SU-DHL-6 (cell line): ENCODE results near the gene SUPT4H1.

ENCODE experiments used
- H2AFZ ChIP-seq: fragments of 200-600 bp; sonication (generic); 2 replicates; pipeline ENCODE4 v1.6.1; 2014; ENCODE audit warnings: low read depth, mild to moderate bottlenecking, moderate library complexity, mixed read lengths, antibody characterized with exemption, low read length; ENCODE audit not compliant: severe bottlenecking
- H3F3A ChIP-seq: fragments of 200-600 bp; shearing (Covaris generic); 2 replicates; pipeline ENCODE4 v1.6.0; 2016; ENCODE audit warnings: antibody characterized with exemption, mild to moderate bottlenecking; ENCODE audit not compliant: insufficient read depth
- H3K27ac ChIP-seq: fragments of 200-600 bp; sonication (generic); 2 replicates; pipeline ENCODE4 v1.5.1; 2016; ENCODE audit warnings: low read depth, mild to moderate bottlenecking, low read length, moderate library complexity, mixed read lengths
- H3K27me3 ChIP-seq: fragments of 200-600 bp; sonication (generic), shearing (Covaris generic); 2 replicates; pipeline ENCODE4 v1.6.0; 2014; ENCODE audit warnings: mild to moderate bottlenecking, low read length
- H3K36me3 ChIP-seq: fragments of 200-600 bp; sonication (generic); 2 replicates; pipeline ENCODE4 v1.6.1; 2014; ENCODE audit warnings: mild to moderate bottlenecking, low read length, mixed read lengths
- H3K4me2 ChIP-seq: fragments of 300-600, 200-600 bp; shearing (Covaris generic), sonication (generic); 2 replicates; pipeline ENCODE4 v1.6.0; 2014; ENCODE audit warnings: low read length, low read depth, mild to moderate bottlenecking; ENCODE audit not compliant: poor library complexity, severe bottlenecking
- H3K4me3 ChIP-seq: fragments of 200-600 bp; sonication (generic); 2 replicates; pipeline ENCODE4 v1.5.1; 2014; ENCODE audit warnings: antibody characterized with exemption, low read length, mild to moderate bottlenecking, mixed read lengths; ENCODE audit not compliant: insufficient read depth, poor library complexity, severe bottlenecking
- H3K79me2 ChIP-seq: fragments of 200-600 bp; sonication (generic); 2 replicates; pipeline ENCODE4 v1.6.1; 2014; ENCODE audit warnings: mild to moderate bottlenecking, low read length, moderate library complexity; ENCODE audit not compliant: insufficient read depth
- H3K9ac ChIP-seq: fragments of 200-600 bp; sonication (generic); 2 replicates; pipeline ENCODE4 v1.7.0; 2014; ENCODE audit warnings: mild to moderate bottlenecking, low read length
- H3K9me2 ChIP-seq: fragments of 200-600 bp; sonication (generic); replicated peaks from 2 replicates; pipeline ENCODE4 v1.6.1; 2014; ENCODE audit warnings: low read length; ENCODE audit not compliant: insufficient read depth
- H3K9me3 ChIP-seq: fragments of 200-600 bp; sonication (generic); 2 replicates; pipeline ENCODE4 v1.6.1; 2014; ENCODE audit warnings: low read length, mixed read lengths; ENCODE audit not compliant: insufficient read depth
- H4K20me1 ChIP-seq: fragments of 200-600 bp; sonication (generic); 2 replicates; pipeline ENCODE4 v1.6.1; 2014; ENCODE audit warnings: low read depth, mild to moderate bottlenecking, antibody characterized with exemption, low read length, moderate library complexity, mixed read lengths
- CTCF ChIP-seq: fragments of 200-600 bp; sonication (generic); IDR thresholded peaks from one replicate; pipeline ENCODE4 v1.5.1; 2017; ENCODE audit warnings: antibody characterized with exemption, mild to moderate bottlenecking, low read length, moderate library complexity; ENCODE audit not compliant: insufficient read depth, poor library complexity, severe bottlenecking
- EZH2phosphoT487 ChIP-seq: fragments of 200-600 bp; sonication (generic), shearing (Covaris generic); conservative IDR thresholded peaks from 2 replicates; pipeline ENCODE4 v1.6.1; 2018; ENCODE audit warnings: mild to moderate bottlenecking, antibody characterized with exemption, low read length, moderate library complexity, mixed read lengths

SUPT4H1 gene

GRCh38 chr17:58302171-58302918 is 49.7 kb downstream of the SUPT4H1 start:
- Histone ChIP-seq H4K20me1 (no peaks in the 10 kb centered on the region), H3K36me3 (no peaks in the 10 kb centered on the region), H3K4me3 (no peak overlapping the region), H3K9ac (no peak overlapping the region), H3K79me2 (no peaks in the 10 kb centered on the region), H3K27me3 (no peaks in the 10 kb centered on the region; the same call in 1 of the 2 replicates), H3K9me3 (no peaks in the 10 kb centered on the region), H3F3A (no peaks in the 10 kb centered on the region), H3K4me2 (no peak overlapping the region), H3K27ac (no peak overlapping the region), H3K9me2 (no peaks in the 10 kb centered on the region), H2AFZ (no peak overlapping the region)
- TF ChIP-seq CTCF (no peak), EZH2phosphoT487 (no peak)

GRCh38 chr17:58301504-58302150 is 50.4 kb downstream of the SUPT4H1 start:
- Histone ChIP-seq H3K27me3 (no peaks in the 10 kb centered on the region; the same call in 1 of the 2 replicates), H3K27ac (no peak overlapping the region), H4K20me1 (no peaks in the 10 kb centered on the region), H2AFZ (no peak overlapping the region), H3F3A (no peaks in the 10 kb centered on the region), H3K36me3 (no peaks in the 10 kb centered on the region), H3K9me2 (no peaks in the 10 kb centered on the region), H3K4me2 (no peak overlapping the region), H3K4me3 (no peak overlapping the region), H3K9ac (no peak overlapping the region), H3K79me2 (no peaks in the 10 kb centered on the region), H3K9me3 (no peaks in the 10 kb centered on the region)
- TF ChIP-seq EZH2phosphoT487 (no peak), CTCF (no peak)

- Histone ChIP-seq H3K27ac (no peak overlapping the region), H4K20me1 (no peaks in the 10 kb centered on the region), H3F3A (no peaks in the 10 kb centered on the region), H3K4me2 (no peak overlapping the region), H3K36me3 (no peaks in the 10 kb centered on the region), H2AFZ (no peak overlapping the region), H3K4me3 (no peak overlapping the region), H3K9me3 (no peaks in the 10 kb centered on the region), H3K9me2 (no peaks in the 10 kb centered on the region), H3K79me2 (no peaks in the 10 kb centered on the region), H3K9ac (no peak overlapping the region), H3K27me3 (no peaks in the 10 kb centered on the region; the same call in 1 of the 2 replicates)
- TF ChIP-seq EZH2phosphoT487 (no peak), CTCF (no peak)
These were observed 51.7 kb downstream of the SUPT4H1 start for GRCh38 chr17:58300336-58300735.
